ENCODE data around the gene NXPH1. TPM values are rescaled to one million over a fixed set of nuclear protein-coding genes. Genes with fewer than 3 reads are reported as not detected.

NXPH1 gene
- total RNA-seq, 3 donors from 2014 or later: 0.29 TPM; not detected in 2

- TF ChIP-seq POLR2AphosphoS5 (IDR thresholded peaks at IDR 0.05) (no peak), CTCF (IDR thresholded peaks at IDR 0.05) (no peak)
- H3K4me1 ChIP-seq: no peaks in the 10 kb centered on the region
Measured at GRCh38 chr7:8388257-8388625, 45.2 kb upstream of the NXPH1 start.

GRCh38 chr7:8389593-8390261 lies 43.7 kb upstream of the NXPH1 start:
- no peak for DNase-seq (ENCODE audit: low spot score in 2 of 2)
- intact Hi-C loops (cut with DNase I; ENCODE audit: low total_unique reads): no loop called here
- no peaks in the 10 kb centered on the region for H3K4me1 ChIP-seq
- no peak overlapping the region for H3K27ac ChIP-seq
- TF ChIP-seq POLR2AphosphoS5 (IDR thresholded peaks at IDR 0.05) (no peak), CTCF (IDR thresholded peaks at IDR 0.05) (no peak), POLR2A (IDR thresholded peaks at IDR 0.05) (no peak)
- H3K36me3 ChIP-seq: no peaks in the 10 kb centered on the region
- no peak overlapping the region for H3K4me3 ChIP-seq
- peaks cover 0 to 15% of the 10 kb centered on the region in 2 donors for H3K27me3 ChIP-seq
- H3K9me3 ChIP-seq: no peaks in the 10 kb centered on the region

More at GRCh38 chr7:8388257-8388625, 45.2 kb upstream of the NXPH1 start:
- no peaks in the 10 kb centered on the region for H3K36me3 ChIP-seq
- H3K4me3 ChIP-seq: no peak overlapping the region
- intact Hi-C loops (cut with DNase I; ENCODE audit: low total_unique reads): no loop called here
- no peak overlapping the region for H3K27ac ChIP-seq
- no peak for DNase-seq (ENCODE audit: low spot score in 2 of 2)
- H3K27me3 ChIP-seq: peaks cover 0 to 7% of the 10 kb centered on the region in 2 donors
- no peaks in the 10 kb centered on the region for H3K9me3 ChIP-seq

- no peak for DNase-seq (ENCODE audit: low spot score in 2 of 2)
- Histone ChIP-seq H3K27ac (no peak overlapping the region), H3K4me1 (no peaks in the 10 kb centered on the region), H3K27me3 (peaks cover 0 to 15% of the 10 kb centered on the region in 2 donors), H3K4me3 (no peak overlapping the region), H3K9me3 (no peaks in the 10 kb centered on the region), H3K36me3 (no peaks in the 10 kb centered on the region)
- no peak for TF ChIP-seq CTCF (IDR thresholded peaks at IDR 0.05)
- no peak for TF ChIP-seq POLR2AphosphoS5 (IDR thresholded peaks at IDR 0.05)
- TF ChIP-seq POLR2A (IDR thresholded peaks at IDR 0.05): no peak
- intact Hi-C loops (cut with DNase I; ENCODE audit: low total_unique reads): no loop called here
Measured at GRCh38 chr7:8390262-8390626, 43.2 kb upstream of the NXPH1 start.

- no peaks in the 10 kb centered on the region for H3K9me3 ChIP-seq
- no peak for DNase-seq (ENCODE audit: low spot score in 2 of 2)
Measured at GRCh38 chr7:8391353-8392062, 41.9 kb upstream of the NXPH1 start.

More at GRCh38 chr7:8391353-8392062, 41.9 kb upstream of the NXPH1 start:
- intact Hi-C loops (cut with DNase I; ENCODE audit: low total_unique reads): no loop called here
- H3K27ac ChIP-seq: no peak overlapping the region
- no peak overlapping the region for H3K4me3 ChIP-seq
- no peaks in the 10 kb centered on the region for H3K36me3 ChIP-seq
- no peaks in the 10 kb centered on the region for H3K4me1 ChIP-seq
- no peak for TF ChIP-seq POLR2AphosphoS5 (IDR thresholded peaks at IDR 0.05)
- TF ChIP-seq POLR2A (IDR thresholded peaks at IDR 0.05): no peak
- TF ChIP-seq CTCF (IDR thresholded peaks at IDR 0.05): no peak
- H3K27me3 ChIP-seq: peaks cover 0 to 15% of the 10 kb centered on the region in 2 donors
